Tibial nerve (tissue), 4 donors: ENCODE data around the gene VWA8. TPM values are rescaled to one million over a fixed set of nuclear protein-coding genes. Genes with fewer than 3 reads are reported as not detected.

Experiments
- DNase-seq, 2 donors: peaks; one replicate each; pipeline ENCODE4 v3.0.0-alpha.2; 2019; ENCODE audit warnings: low spot score in 2 of 2
- H3K27ac ChIP-seq, 4 donors: fragments of 200-600 bp; sonication (generic) in 3 of 4; one replicate each; pipeline ENCODE4 v1.5.1; 2017 to 2019; ENCODE audit warnings: mild to moderate bottlenecking in 1 of 4
- H3K27me3 ChIP-seq, 2 donors: fragments of 200-600 bp; sonication (generic) in 1 of 2; one replicate each; pipeline versions ENCODE4 v1.5.1 to v1.6.0; 2017 to 2019
- H3K36me3 ChIP-seq, 3 donors: fragments of 200-600 bp; sonication (generic); one replicate each; pipeline ENCODE4 v1.5.1; 2018 to 2019
- H3K4me1 ChIP-seq, 4 donors: fragments of 200-600 bp; sonication (generic) in 3 of 4; one replicate each; pipeline ENCODE4 v1.5.1; 2017 to 2019
- H3K4me3 ChIP-seq, 4 donors: fragments of 200-600 bp; sonication (generic) in 3 of 4; one replicate each; pipeline ENCODE4 v1.5.1; 2017 to 2019; ENCODE audit warnings: mild to moderate bottlenecking in 1 of 4, moderate library complexity in 1 of 4
- H3K9me3 ChIP-seq, 4 donors: fragments of 200-600 bp; sonication (generic) in 3 of 4; one replicate each; pipeline ENCODE4 v1.5.1; 2017 to 2019
- CTCF ChIP-seq, 5 experiments: fragments of 200-600 bp in 3 of 5; fragments of 450-650 bp in 2 of 5; sonication (generic) in 3 of 5; IDR thresholded peaks; one replicate each; pipeline ENCODE4 v1.5.1; 2016 to 2019; ENCODE audit warnings: antibody characterized with exemption in 5 of 5, mild to moderate bottlenecking in 3 of 5, moderate library complexity in 2 of 5
- EP300 ChIP-seq, 2 donors: sonication (generic); formaldehyde crosslinking; IDR thresholded peaks; one replicate each; pipeline ENCODE4 v1.6.1; 2017; ENCODE audit warnings: antibody characterized with exemption in 2 of 2, mild to moderate bottlenecking in 1 of 2
- POLR2A ChIP-seq, 2 donors: fragments of 450-650 bp; IDR thresholded peaks; one replicate each; pipeline ENCODE4 v1.6.1; 2017; ENCODE audit warnings: antibody characterized with exemption in 2 of 2, mild to moderate bottlenecking in 2 of 2, moderate library complexity in 2 of 2
- WGBS, 2 donors: methylation state at CpG; one replicate each; pipeline ENCODE4 v1.1.5; 2018; 5-methylcytosine and 5-hydroxymethylcytosine counted together
- total RNA-seq, 4 donors: library from RNA; depleted of rRNA; stranded (reverse); fragments of >200 nt; gene quantifications; one replicate each; pipeline ENCODE4 v1.1.0, GENCODE V29; 2016

The VWA8 gene
- total RNA-seq, 4 donors from 2014 or later: 20.8 to 36.9 (median 22.4) TPM

GRCh38 chr13:41707194-41707821, 253.6 kb downstream of the VWA8 start:
- DNase-seq: no peak
- Histone ChIP-seq H3K36me3 (no peaks in the 10 kb centered on the region), H3K4me3 (no peak overlapping the region), H3K4me1 (peaks cover 0 to 47% (median 6%) of the 10 kb centered on the region in 4 donors), H3K27ac (peak overlapping the region in 2 of 4 donors; percentile 32 to 73), H3K27me3 (no peaks in the 10 kb centered on the region), H3K9me3 (no peaks in the 10 kb centered on the region)
- 47 to 54% methylated on average over 1 of the region's 1 CpG for WGBS, 2 donors
- TF ChIP-seq CTCF (IDR thresholded peaks at IDR 0.05) (no peak), EP300 (IDR thresholded peaks at IDR 0.05) (peak in 1 of 2 donors; percentile 50)

- H3K27ac ChIP-seq: peak overlapping the region in 2 of 4 donors; percentile 73 to 79
Observed at GRCh38 chr13:41706152-41706551, 254.8 kb downstream of the VWA8 start.

GRCh38 chr13:41702540-41702939, 258.4 kb downstream of the VWA8 start:
- WGBS, 2 donors: 87 to 98% methylated on average over 2 of the region's 2 CpGs
- Histone ChIP-seq H3K27ac (no peak overlapping the region), H3K4me3 (no peak overlapping the region), H3K27me3 (no peaks in the 10 kb centered on the region), H3K4me1 (peaks cover 0 to 41% (median 10%) of the 10 kb centered on the region in 4 donors), H3K9me3 (no peaks in the 10 kb centered on the region), H3K36me3 (peaks cover 0 to 11% (median 0%) of the 10 kb centered on the region in 3 donors)
- TF ChIP-seq CTCF (IDR thresholded peaks at IDR 0.05) (no peak), EP300 (IDR thresholded peaks at IDR 0.05) (no peak), POLR2A (IDR thresholded peaks at IDR 0.05) (no peak)
- DNase-seq: no peak

More at GRCh38 chr13:41706152-41706551, 254.8 kb downstream of the VWA8 start:
- no peak for DNase-seq
- H3K9me3 ChIP-seq: no peaks in the 10 kb centered on the region
- TF ChIP-seq POLR2A (IDR thresholded peaks at IDR 0.05) (no peak), CTCF (IDR thresholded peaks at IDR 0.05) (no peak), EP300 (IDR thresholded peaks at IDR 0.05) (no peak)
- peaks cover 0 to 56% (median 9%) of the 10 kb centered on the region in 4 donors for H3K4me1 ChIP-seq
- H3K4me3 ChIP-seq: no peak overlapping the region
- H3K36me3 ChIP-seq: no peaks in the 10 kb centered on the region
- no peaks in the 10 kb centered on the region for H3K27me3 ChIP-seq
- WGBS, 2 donors: 75 to 77% methylated on average over 1 of the region's 1 CpG

- Histone ChIP-seq H3K27ac (no peak overlapping the region), H3K27me3 (no peaks in the 10 kb centered on the region), H3K36me3 (peaks cover 0 to 14% (median 0%) of the 10 kb centered on the region in 3 donors), H3K4me1 (peaks cover 0 to 33% (median 9%) of the 10 kb centered on the region in 4 donors), H3K4me3 (no peak overlapping the region), H3K9me3 (no peaks in the 10 kb centered on the region)
- DNase-seq: no peak
- TF ChIP-seq EP300 (IDR thresholded peaks at IDR 0.05) (no peak), CTCF (IDR thresholded peaks at IDR 0.05) (no peak), POLR2A (IDR thresholded peaks at IDR 0.05) (no peak)
- WGBS, 2 donors: 95 to 96% methylated on average over 3 of the region's 3 CpGs
Observed at GRCh38 chr13:41701676-41702075, 259.2 kb downstream of the VWA8 start.

GRCh38 chr13:41700790-41701310, 260.1 kb downstream of the VWA8 start:
- DNase-seq: no peak
- Histone ChIP-seq H3K4me3 (no peak overlapping the region), H3K27ac (no peak overlapping the region), H3K27me3 (no peaks in the 10 kb centered on the region), H3K9me3 (no peaks in the 10 kb centered on the region), H3K4me1 (peaks cover 0 to 27% (median 6%) of the 10 kb centered on the region in 4 donors), H3K36me3 (peaks cover 0 to 14% (median 0%) of the 10 kb centered on the region in 3 donors)
- TF ChIP-seq CTCF (IDR thresholded peaks at IDR 0.05) (no peak), POLR2A (IDR thresholded peaks at IDR 0.05) (no peak), EP300 (IDR thresholded peaks at IDR 0.05) (no peak)
